Fibroblast of mammary gland (primary cell): Measurements from ENCODE around the gene ENTPD8.

ENCODE experiments used
- DNase-seq: peaks from one replicate; pipeline ENCODE4 v3.0.0-alpha.2; 2010; ENCODE audit warnings: low read depth
- H3K4me3 ChIP-seq: 2 replicates; pipeline ENCODE4 v1.5.1; 2011; ENCODE audit warnings: low read depth, mild to moderate bottlenecking, low read length, moderate library complexity; ENCODE audit not compliant: control insufficient read depth
- CTCF ChIP-seq: conservative IDR thresholded peaks from 2 replicates; pipeline ENCODE4 v1.5.1; 2011; ENCODE audit warnings: low read depth, low read length, inconsistent platforms; ENCODE audit not compliant: control insufficient read depth, insufficient read depth

The ENTPD8 gene

GRCh38 chr9:137434498-137435380 lies 6.4 kb downstream of the ENTPD8 start:
- DNase-seq = no peak
- no peak overlapping the region for H3K4me3 ChIP-seq
- TF ChIP-seq CTCF = no peak

GRCh38 chr9:137433916-137434431 lies 7.2 kb downstream of the ENTPD8 start:
- no peak overlapping the region for H3K4me3 ChIP-seq
- DNase-seq = no peak
- no peak for TF ChIP-seq CTCF

GRCh38 chr9:137433349-137433915 lies 7.7 kb downstream of the ENTPD8 start:
- no peak for DNase-seq
- no peak for TF ChIP-seq CTCF
- no peak overlapping the region for H3K4me3 ChIP-seq

GRCh38 chr9:137432687-137433348 lies 8.3 kb downstream of the ENTPD8 start:
- TF ChIP-seq CTCF = no peak
- no peak for DNase-seq
- H3K4me3 ChIP-seq = no peak overlapping the region

GRCh38 chr9:137431416-137431931 lies 9.7 kb downstream of the ENTPD8 start:
- no peak overlapping the region for H3K4me3 ChIP-seq
- DNase-seq = no peak
- no peak for TF ChIP-seq CTCF

GRCh38 chr9:137430723-137431415 lies 10.3 kb downstream of the ENTPD8 start:
- H3K4me3 ChIP-seq = no peak overlapping the region
- TF ChIP-seq CTCF = no peak
- DNase-seq = no peak
